K562 (cell line): ENCODE measurements around the gene SLC8A1. TPM values are rescaled to one million over a fixed set of nuclear protein-coding genes. Genes with fewer than 3 reads are reported as not detected.

ENCODE experiments used
- CCAR2 ChIP-seq: fragments of 200-400 bp; formaldehyde crosslinking; IDR thresholded peaks from 2 replicates; pipeline ENCODE4 v1.6.1; 2017; ENCODE audit warnings: mild to moderate bottlenecking, low read depth, low read length
- DNMT1 ChIP-seq: fragments of 450-650 bp; IDR thresholded peaks from 2 replicates; pipeline ENCODE4 v1.6.1; 2016; ENCODE audit warnings: antibody characterized with exemption, mild to moderate bottlenecking
- MTA1 ChIP-seq: fragments of 450-650 bp; IDR thresholded peaks from 2 replicates; pipeline ENCODE4 v1.6.1; 2017; ENCODE audit warnings: borderline replicate concordance
- PCBP1 ChIP-seq: fragments of 200-400 bp; formaldehyde crosslinking; IDR thresholded peaks from 2 replicates; pipeline ENCODE4 v1.6.1; 2018; ENCODE audit warnings: mild to moderate bottlenecking, low read depth, low read length; ENCODE audit not compliant: poor library complexity, severe bottlenecking
- SP2 ChIP-seq: IDR thresholded peaks from 2 replicates; pipeline ENCODE4 v1.6.1; 2011; ENCODE audit warnings: mild to moderate bottlenecking, low read depth, low read length, moderate library complexity; ENCODE audit not compliant: poor library complexity, severe bottlenecking; ENCODE audit errors: extremely low read depth
- SRSF3 ChIP-seq: fragments of 200-400 bp; formaldehyde crosslinking; IDR thresholded peaks from 2 replicates; pipeline ENCODE4 v1.6.1; 2016; ENCODE audit warnings: mild to moderate bottlenecking, low read length, moderate library complexity; ENCODE audit not compliant: insufficient read depth
- ZNF778 ChIP-seq: fragments of 450-650 bp; formaldehyde crosslinking; IDR thresholded peaks from 2 replicates; pipeline ENCODE4 v1.4.0; 2020; ENCODE audit warnings: mild to moderate bottlenecking, moderate library complexity
- polyA plus RNA-seq, 8 experiments: library from polyadenylated mRNA; depleted of rRNA in 4 of 8; stranded (reverse) in 5 of 8; unstranded in 3 of 8; fragments of >200 nt; fragmentation: Nextera tagmentation in 2 of 8; fragmentation: Illumina TruSeq in 1 of 8; extraction: Ambion mirVana in 2 of 8; extraction: Trizol in 1 of 8; gene quantifications; 2 replicates each; pipeline versions ENCODE4 v1.2.1 to v1.2.3, GENCODE V29; 2011 to 2014; ENCODE audit warnings: inconsistent platforms in 1 of 8, missing spikeins in 1 of 8
- total RNA-seq, 7 experiments: library from RNA; depleted of rRNA in 6 of 7; stranded (reverse); fragments of >200 nt in 6 of 7; fragmentation: Illumina TruSeq in 2 of 7; extraction: Trizol in 2 of 7; gene quantifications; 2 replicates each; pipeline versions ENCODE4 v1.2.1 to v1.2.3, GENCODE V29; 2011 to 2021; ENCODE audit warnings: low replicate concordance in 1 of 7
- TF ChIP-seq, protein P1 (sequence below): sonication (generic); formaldehyde crosslinking; IDR thresholded peaks from 2 replicates; pipeline ENCODE4 v1.8.1; 2023; ENCODE audit warnings: missing genetic modification reagents, mild to moderate bottlenecking, borderline replicate concordance
- TF ChIP-seq, protein P2 (sequence below): fragments of 250-450 bp; sonication (Bioruptor Pico); IDR thresholded peaks from 2 replicates; pipeline ENCODE4 v1.8.0; 2022; ENCODE audit warnings: moderate library complexity, mild to moderate bottlenecking, inconsistent platforms

The SLC8A1 gene
- total and polyA plus RNA-seq, 9 of the 15 experiments (the other 6 are each of a cell fraction or from before 2014, with no cell fraction given): not detected

DNA sequence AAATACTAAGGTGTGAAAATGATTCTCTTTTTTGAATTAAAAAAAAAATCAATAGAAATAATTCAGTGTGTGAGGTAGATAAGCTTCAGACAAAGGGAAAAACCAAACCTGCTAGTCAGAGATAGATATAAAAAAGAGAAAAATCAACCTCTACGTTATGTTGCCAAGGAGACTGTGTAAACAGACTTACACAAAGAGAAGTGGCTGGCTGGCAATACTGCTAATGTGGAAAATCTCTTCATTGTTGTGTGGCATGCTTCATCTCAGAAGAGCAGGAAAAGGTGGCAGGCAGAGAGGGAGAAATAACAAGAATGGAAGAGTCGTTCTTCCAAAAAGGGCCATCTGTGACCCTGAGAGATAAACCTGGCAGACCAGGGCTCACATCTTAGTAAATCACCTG, 200.8 kb downstream of the SLC8A1 start (continued):
- TF ChIP-seq, protein P1, sequence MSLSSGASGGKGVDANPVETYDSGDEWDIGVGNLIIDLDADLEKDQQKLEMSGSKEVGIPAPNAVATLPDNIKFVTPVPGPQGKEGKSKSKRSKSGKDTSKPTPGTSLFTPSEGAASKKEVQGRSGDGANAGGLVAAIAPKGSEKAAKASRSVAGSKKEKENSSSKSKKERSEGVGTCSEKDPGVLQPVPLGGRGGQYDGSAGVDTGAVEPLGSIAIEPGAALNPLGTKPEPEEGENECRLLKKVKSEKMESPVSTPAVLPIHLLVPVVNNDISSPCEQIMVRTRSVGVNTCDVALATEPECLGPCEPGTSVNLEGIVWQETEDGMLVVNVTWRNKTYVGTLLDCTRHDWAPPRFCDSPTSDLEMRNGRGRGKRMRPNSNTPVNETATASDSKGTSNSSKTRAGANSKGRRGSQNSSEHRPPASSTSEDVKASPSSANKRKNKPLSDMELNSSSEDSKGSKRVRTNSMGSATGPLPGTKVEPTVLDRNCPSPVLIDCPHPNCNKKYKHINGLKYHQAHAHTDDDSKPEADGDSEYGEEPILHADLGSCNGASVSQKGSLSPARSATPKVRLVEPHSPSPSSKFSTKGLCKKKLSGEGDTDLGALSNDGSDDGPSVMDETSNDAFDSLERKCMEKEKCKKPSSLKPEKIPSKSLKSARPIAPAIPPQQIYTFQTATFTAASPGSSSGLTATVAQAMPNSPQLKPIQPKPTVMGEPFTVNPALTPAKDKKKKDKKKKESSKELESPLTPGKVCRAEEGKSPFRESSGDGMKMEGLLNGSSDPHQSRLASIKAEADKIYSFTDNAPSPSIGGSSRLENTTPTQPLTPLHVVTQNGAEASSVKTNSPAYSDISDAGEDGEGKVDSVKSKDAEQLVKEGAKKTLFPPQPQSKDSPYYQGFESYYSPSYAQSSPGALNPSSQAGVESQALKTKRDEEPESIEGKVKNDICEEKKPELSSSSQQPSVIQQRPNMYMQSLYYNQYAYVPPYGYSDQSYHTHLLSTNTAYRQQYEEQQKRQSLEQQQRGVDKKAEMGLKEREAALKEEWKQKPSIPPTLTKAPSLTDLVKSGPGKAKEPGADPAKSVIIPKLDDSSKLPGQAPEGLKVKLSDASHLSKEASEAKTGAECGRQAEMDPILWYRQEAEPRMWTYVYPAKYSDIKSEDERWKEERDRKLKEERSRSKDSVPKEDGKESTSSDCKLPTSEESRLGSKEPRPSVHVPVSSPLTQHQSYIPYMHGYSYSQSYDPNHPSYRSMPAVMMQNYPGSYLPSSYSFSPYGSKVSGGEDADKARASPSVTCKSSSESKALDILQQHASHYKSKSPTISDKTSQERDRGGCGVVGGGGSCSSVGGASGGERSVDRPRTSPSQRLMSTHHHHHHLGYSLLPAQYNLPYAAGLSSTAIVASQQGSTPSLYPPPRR: no peak
- TF ChIP-seq CCAR2 (no peak), DNMT1 (no peak), MTA1 (no peak), SP2 (no peak), ZNF778 (no peak), PCBP1 (no peak), SRSF3 (no peak)
- TF ChIP-seq, protein P2, sequence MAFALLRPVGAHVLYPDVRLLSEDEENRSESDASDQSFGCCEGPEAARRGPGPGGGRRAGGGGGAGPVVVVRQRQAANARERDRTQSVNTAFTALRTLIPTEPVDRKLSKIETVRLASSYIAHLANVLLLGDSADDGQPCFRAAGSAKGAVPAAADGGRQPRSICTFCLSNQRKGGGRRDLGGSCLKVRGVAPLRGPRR: no peak
- TF ChIP-seq, all 486 proteins: peak for 0
